ENCODE data around the gene TRHDE.

DNA sequence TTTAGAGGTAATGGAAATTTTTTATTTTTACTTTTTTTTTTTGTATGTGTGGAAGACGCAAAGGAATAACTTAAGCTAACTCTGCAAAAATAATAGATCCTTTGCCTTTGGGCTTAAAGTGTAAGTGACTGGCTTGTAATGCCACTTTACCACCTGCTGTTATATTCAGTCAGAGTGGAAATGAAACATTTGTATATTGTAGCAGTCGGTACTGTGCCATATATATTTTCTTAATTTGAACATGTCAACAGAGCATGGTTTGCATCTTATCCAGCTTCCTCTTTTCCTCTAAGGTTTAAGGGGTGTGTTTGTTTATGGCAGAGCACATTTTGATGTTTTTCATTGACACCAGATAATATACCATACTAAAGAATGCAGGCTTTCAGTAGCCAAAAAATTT lies 176.6 kb downstream of the TRHDE start:
- TF ChIP-seq, protein P1, sequence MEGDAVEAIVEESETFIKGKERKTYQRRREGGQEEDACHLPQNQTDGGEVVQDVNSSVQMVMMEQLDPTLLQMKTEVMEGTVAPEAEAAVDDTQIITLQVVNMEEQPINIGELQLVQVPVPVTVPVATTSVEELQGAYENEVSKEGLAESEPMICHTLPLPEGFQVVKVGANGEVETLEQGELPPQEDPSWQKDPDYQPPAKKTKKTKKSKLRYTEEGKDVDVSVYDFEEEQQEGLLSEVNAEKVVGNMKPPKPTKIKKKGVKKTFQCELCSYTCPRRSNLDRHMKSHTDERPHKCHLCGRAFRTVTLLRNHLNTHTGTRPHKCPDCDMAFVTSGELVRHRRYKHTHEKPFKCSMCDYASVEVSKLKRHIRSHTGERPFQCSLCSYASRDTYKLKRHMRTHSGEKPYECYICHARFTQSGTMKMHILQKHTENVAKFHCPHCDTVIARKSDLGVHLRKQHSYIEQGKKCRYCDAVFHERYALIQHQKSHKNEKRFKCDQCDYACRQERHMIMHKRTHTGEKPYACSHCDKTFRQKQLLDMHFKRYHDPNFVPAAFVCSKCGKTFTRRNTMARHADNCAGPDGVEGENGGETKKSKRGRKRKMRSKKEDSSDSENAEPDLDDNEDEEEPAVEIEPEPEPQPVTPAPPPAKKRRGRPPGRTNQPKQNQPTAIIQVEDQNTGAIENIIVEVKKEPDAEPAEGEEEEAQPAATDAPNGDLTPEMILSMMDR (IDR thresholded peaks at IDR 0.05) = no peak
- TF ChIP-seq SIN3A (IDR thresholded peaks at IDR 0.05; ENCODE audit: borderline replicate concordance, insufficient read depth, low read depth, low read length) (no peak), POLR2AphosphoS5 (IDR thresholded peaks at IDR 0.05; ENCODE audit: low read depth, low read length) (no peak), TCF7L2 (IDR thresholded peaks at IDR 0.05; ENCODE audit: low read depth, low read length) (no peak)
- TF ChIP-seq, protein P2, sequence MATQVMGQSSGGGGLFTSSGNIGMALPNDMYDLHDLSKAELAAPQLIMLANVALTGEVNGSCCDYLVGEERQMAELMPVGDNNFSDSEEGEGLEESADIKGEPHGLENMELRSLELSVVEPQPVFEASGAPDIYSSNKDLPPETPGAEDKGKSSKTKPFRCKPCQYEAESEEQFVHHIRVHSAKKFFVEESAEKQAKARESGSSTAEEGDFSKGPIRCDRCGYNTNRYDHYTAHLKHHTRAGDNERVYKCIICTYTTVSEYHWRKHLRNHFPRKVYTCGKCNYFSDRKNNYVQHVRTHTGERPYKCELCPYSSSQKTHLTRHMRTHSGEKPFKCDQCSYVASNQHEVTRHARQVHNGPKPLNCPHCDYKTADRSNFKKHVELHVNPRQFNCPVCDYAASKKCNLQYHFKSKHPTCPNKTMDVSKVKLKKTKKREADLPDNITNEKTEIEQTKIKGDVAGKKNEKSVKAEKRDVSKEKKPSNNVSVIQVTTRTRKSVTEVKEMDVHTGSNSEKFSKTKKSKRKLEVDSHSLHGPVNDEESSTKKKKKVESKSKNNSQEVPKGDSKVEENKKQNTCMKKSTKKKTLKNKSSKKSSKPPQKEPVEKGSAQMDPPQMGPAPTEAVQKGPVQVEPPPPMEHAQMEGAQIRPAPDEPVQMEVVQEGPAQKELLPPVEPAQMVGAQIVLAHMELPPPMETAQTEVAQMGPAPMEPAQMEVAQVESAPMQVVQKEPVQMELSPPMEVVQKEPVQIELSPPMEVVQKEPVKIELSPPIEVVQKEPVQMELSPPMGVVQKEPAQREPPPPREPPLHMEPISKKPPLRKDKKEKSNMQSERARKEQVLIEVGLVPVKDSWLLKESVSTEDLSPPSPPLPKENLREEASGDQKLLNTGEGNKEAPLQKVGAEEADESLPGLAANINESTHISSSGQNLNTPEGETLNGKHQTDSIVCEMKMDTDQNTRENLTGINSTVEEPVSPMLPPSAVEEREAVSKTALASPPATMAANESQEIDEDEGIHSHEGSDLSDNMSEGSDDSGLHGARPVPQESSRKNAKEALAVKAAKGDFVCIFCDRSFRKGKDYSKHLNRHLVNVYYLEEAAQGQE (IDR thresholded peaks at IDR 0.05; ENCODE audit: insufficient read depth in 1 of 2, low read depth in 2 of 2, low read length in 1 of 2) = no peak

Data from Panc1 (cell line).